ENCODE measurements around the gene AIM2. TPM values are rescaled to one million over a fixed set of nuclear protein-coding genes. Genes with fewer than 3 reads are reported as not detected.

The AIM2 gene
- total and polyA plus RNA-seq, 2 of the 4 experiments (the other 2 are of a cell fraction), result not detected

GRCh38 chr1:159056069-159056698 lies 20.4 kb downstream of the AIM2 start:
- H4K91ac ChIP-seq (ENCODE audit: insufficient read depth, low read depth, low read length), result no peak overlapping the region
- ATAC-seq (ENCODE audit: low read depth) (no peak), DNase-seq (no peak)
- H3K14ac ChIP-seq (replicated peaks; ENCODE audit: low read depth, low read length), result no peak overlapping the region
- H2AFZ ChIP-seq (replicated peaks; ENCODE audit: low read length, poor library complexity), result no peak overlapping the region
- dilution Hi-C loops (cut with HindIII; ENCODE audit: low sequenced_read_pairs, unreplicated experiment), result no loop called here
- no peak for TF ChIP-seq CHD1 (IDR thresholded peaks at IDR 0.05; ENCODE audit: low read depth, low read length)
- TF ChIP-seq NFE2L2 (IDR thresholded peaks at IDR 0.05; ENCODE audit: low read depth, low read length), result no peak
- TF ChIP-seq USF2 (IDR thresholded peaks at IDR 0.05; ENCODE audit: low read depth, low read length), result no peak
- H2AK9ac ChIP-seq (replicated peaks; ENCODE audit: low read depth, low read length, poor library complexity), result no peak overlapping the region
- no peak overlapping the region for H2AK5ac ChIP-seq (ENCODE audit: low read depth, low read length)
- H2BK15ac ChIP-seq (ENCODE audit: low read depth, low read length), result no peak overlapping the region
- H2BK20ac ChIP-seq (ENCODE audit: low read depth, low read length), result no peak overlapping the region
- 0 out of 2 replicates have a peak, but pooled peaks cover 6% of the 10 kb centered on the region for H3K9me1 ChIP-seq (ENCODE audit: insufficient read depth, low read length)
- no peak overlapping the region for H2BK120ac ChIP-seq (ENCODE audit: low read depth, low read length)
- H3K4ac ChIP-seq (ENCODE audit: low read depth, low read length), result no peak overlapping the region
- H3K18ac ChIP-seq (ENCODE audit: low read depth, low read length), result no peak overlapping the region
- no peak overlapping the region for H2BK5ac ChIP-seq (ENCODE audit: low read depth, low read length, poor library complexity, severe bottlenecking)
- no TSS peak for BruUV-seq (replicated peaks)
- peaks cover 9% of the 10 kb centered on the region for H3K4me1 ChIP-seq (ENCODE audit: control insufficient read depth, insufficient read depth, low read length)
- no peak overlapping the region for H4K5ac ChIP-seq (ENCODE audit: low read depth, low read length)
- intact Hi-C loops (cut with micrococcal nuclease), result no loop called here
- H3K23ac ChIP-seq (ENCODE audit: low read depth, low read length), result no peak overlapping the region
- in situ Hi-C loops (cut with MboI; ENCODE audit: low sequenced_read_pairs), result no loop called here
- H3K27ac ChIP-seq (ENCODE audit: insufficient read depth, low read length), result no peak overlapping the region
- no peak overlapping the region for H3K56ac ChIP-seq (ENCODE audit: extremely low read depth, insufficient read depth, low read length)
- peaks cover 26% of the 10 kb centered on the region for H3K36me3 ChIP-seq (ENCODE audit: control insufficient read depth, insufficient read depth, low read length)
- no CpG with 5 or more reads among the region's 7 CpGs for WGBS, 2 experiments (ENCODE audit: extremely low coverage in 2 of 2, insufficient read length in 1 of 2)
- H4K20me1 ChIP-seq (ENCODE audit: insufficient read depth, low read length), result no peaks in the 10 kb centered on the region
- no peak overlapping the region for H4K8ac ChIP-seq (ENCODE audit: low read depth in 2 of 2, low read length in 2 of 2)
- no peaks in the 10 kb centered on the region for H3K79me1 ChIP-seq (ENCODE audit: low read depth in 1 of 2, low read length in 2 of 2)
- CTCF ChIA-PET, result interaction anchor here (0.6 kb wide), 1 partner anchor 54 kb away, joined by 4 read pairs; a partner anchor contains a TSS
- no peaks in the 10 kb centered on the region for H3K27me3 ChIP-seq (ENCODE audit: control insufficient read depth, insufficient read depth, low read length)
- no peaks in the 10 kb centered on the region for H3K9me3 ChIP-seq (ENCODE audit: control insufficient read depth, insufficient read depth, low read length)
- H3K4me3 ChIP-seq (ENCODE audit: insufficient read depth, low read depth, low read length), result no peak overlapping the region
- POLR2A ChIA-PET (ENCODE audit: unreplicated experiment), result no interaction called here
- H3K9ac ChIP-seq (ENCODE audit: low read depth, low read length), result no peak overlapping the region
- no peak overlapping the region for H3K4me2 ChIP-seq (ENCODE audit: low read depth, low read length)

Data from IMR-90 (cell line).